HepG2 (cell line): ENCODE measurements around the gene SLCO3A1. TPM values are rescaled to one million over a fixed set of nuclear protein-coding genes. Genes with fewer than 3 reads are reported as not detected.

ENCODE experiments used
- ATAC-seq: fragments of 200-7000 bp; cut with Tn5 transposase; 3 replicates; pipeline ENCODE4 v1.9.1; 2020; ENCODE audit warnings: mild to moderate bottlenecking, moderate library complexity
- BruUV-seq: library from RNA; stranded (reverse); fragments of 400-500 nt; replicated peaks from 2 replicates; lab custom pipeline; 2021; lab: Mats Ljungman, UMichigan
- CTCF ChIA-PET: fragments of 300-600 bp; formaldehyde crosslinking; extraction: SDS; loops from one replicate; lab custom pipeline; 2021; ENCODE audit warnings: low total read pairs, inconsistent platforms, low intra/inter-chr PET ratio; lab: Yijun Ruan, JAX
- POLR2A ChIA-PET: fragments of 350-600 bp; sonication (Branson Sonifier 250); formaldehyde crosslinking; loops from one replicate; lab custom pipeline; 2020; ENCODE audit warnings: antibody characterized with exemption, inconsistent platforms; lab: Yijun Ruan, JAX
- DNase-seq: peaks from one replicate; pipeline ENCODE4 v3.0.0-alpha.2; 2015; ENCODE audit warnings: low spot score
- FAIRE-seq: peaks from 3 replicates; lab custom pipeline; 2011; peaks lifted over from hg19 to GRCh38; lab: Jason Lieb, UNC
- H2AFZ ChIP-seq: one replicate; pipeline ENCODE4 v1.6.1; 2011; ENCODE audit warnings: low read length, inconsistent platforms
- H3K27ac ChIP-seq: fragments of 300-600 bp; 3 replicates; pipeline ENCODE4 v1.8.0; 2011; ENCODE audit warnings: mixed run types, mild to moderate bottlenecking, mixed read lengths, low read length, inconsistent platforms; ENCODE audit not compliant: insufficient read depth; ENCODE audit errors: extremely low read length
- H3K27me3 ChIP-seq, 2 experiments: fragments of 200-600 bp in 1 of 2; 2 replicates in 1 of 2; 3 replicates in 1 of 2; pipeline versions ENCODE4 v1.6.0 to v1.8.0; 2011; ENCODE audit warnings: low read length in 2 of 2, mild to moderate bottlenecking in 2 of 2, moderate library complexity in 2 of 2, inconsistent platforms in 1 of 2; ENCODE audit not compliant: insufficient read depth in 2 of 2, control insufficient read depth in 1 of 2
- H3K36me3 ChIP-seq, 2 experiments: fragments of 200-600 bp in 1 of 2; replicated peaks in 1 of 2; 2 replicates in 1 of 2; 3 replicates in 1 of 2; pipeline versions ENCODE4 v1.5.1 to v1.8.0; 2011; ENCODE audit warnings: low read length in 2 of 2, inconsistent platforms in 1 of 2; ENCODE audit not compliant: insufficient read depth in 2 of 2, control insufficient read depth in 1 of 2
- H3K4me1 ChIP-seq: 2 replicates; pipeline ENCODE4 v1.5.1; 2012; ENCODE audit warnings: low read length, inconsistent platforms; ENCODE audit not compliant: insufficient read depth
- H3K4me2 ChIP-seq: 2 replicates; pipeline ENCODE4 v1.6.0; 2011; ENCODE audit warnings: low read depth, low read length, inconsistent platforms
- H3K4me3 ChIP-seq, 3 experiments: fragments of 200-600 bp in 1 of 3; sonication (generic), shearing (Covaris generic) in 1 of 3; replicated peaks in 1 of 3; 2 replicates each; pipeline ENCODE4 v1.5.1; 2011 to 2016; ENCODE audit warnings: low read length in 3 of 3, inconsistent platforms in 2 of 3, low read depth in 2 of 3, mild to moderate bottlenecking in 2 of 3, control low read depth in 1 of 3, mixed read lengths in 1 of 3; ENCODE audit not compliant: insufficient read depth in 1 of 3
- H3K79me2 ChIP-seq: one replicate; pipeline ENCODE4 v1.6.1; 2011; ENCODE audit warnings: low read length, inconsistent platforms; ENCODE audit not compliant: insufficient read depth
- H3K9ac ChIP-seq: 2 replicates; pipeline ENCODE4 v1.6.0; 2011; ENCODE audit warnings: mild to moderate bottlenecking, low read depth, low read length, inconsistent platforms; ENCODE audit not compliant: insufficient read depth
- H3K9me3 ChIP-seq: 2 replicates; pipeline ENCODE4 v1.5.1; 2012; ENCODE audit warnings: mild to moderate bottlenecking, low read length
- H4K20me1 ChIP-seq: 2 replicates; pipeline ENCODE4 v1.6.0; 2011; ENCODE audit warnings: inconsistent platforms, mild to moderate bottlenecking, low read length, moderate library complexity; ENCODE audit not compliant: insufficient read depth
- ARNTL ChIP-seq: sonication (generic); formaldehyde crosslinking; IDR thresholded peaks from 2 replicates; pipeline ENCODE4 v1.4.0; 2020; ENCODE audit warnings: mild to moderate bottlenecking, missing genetic modification reagents
- FOXM1 ChIP-seq: sonication (generic); formaldehyde crosslinking; IDR thresholded peaks from 2 replicates; pipeline ENCODE4 v1.5.0; 2020; ENCODE audit warnings: missing genetic modification reagents
- HES4 ChIP-seq: sonication (generic); formaldehyde crosslinking; IDR thresholded peaks from 2 replicates; pipeline ENCODE4 v1.9.0; 2021; ENCODE audit warnings: mild to moderate bottlenecking, missing genetic modification reagents, borderline replicate concordance
- HNRNPK ChIP-seq: fragments of 200-400 bp; formaldehyde crosslinking; IDR thresholded peaks from 2 replicates; pipeline ENCODE4 v1.6.1; 2018; ENCODE audit warnings: low read length, low read depth, moderate library complexity, mild to moderate bottlenecking; ENCODE audit not compliant: poor library complexity, severe bottlenecking
- IKZF4 ChIP-seq: sonication (generic); formaldehyde crosslinking; IDR thresholded peaks from 2 replicates; pipeline ENCODE4 v1.5.1; 2020; ENCODE audit warnings: borderline replicate concordance, mild to moderate bottlenecking, low read depth, missing genetic modification reagents; ENCODE audit errors: not compliant biosample characterization
- NFRKB ChIP-seq: fragments of 450-650 bp; IDR thresholded peaks from 2 replicates; pipeline ENCODE4 v1.6.1; 2017
- PBX2 ChIP-seq: IDR thresholded peaks from 2 replicates; pipeline ENCODE4 v1.6.1; 2016; ENCODE audit warnings: control low read depth
- RARA ChIP-seq: IDR thresholded peaks from 2 replicates; pipeline ENCODE4 v1.6.1; 2016; ENCODE audit warnings: missing genetic modification reagents, missing compliant biosample characterization
- ZNF143 ChIP-seq: sonication (generic); formaldehyde crosslinking; IDR thresholded peaks from 2 replicates; pipeline ENCODE4 v1.4.0; 2020; ENCODE audit warnings: missing genetic modification reagents
- ZNF703 ChIP-seq: sonication (generic); formaldehyde crosslinking; IDR thresholded peaks from 2 replicates; pipeline ENCODE4 v1.5.1; 2020; ENCODE audit warnings: missing genetic modification reagents, mild to moderate bottlenecking, moderate library complexity, borderline replicate concordance
- WGBS: methylation state at CpG from one replicate; pipeline ENCODE4 v1.1.6; 2017; ENCODE audit warnings: low lambda C conversion rate; 5-methylcytosine and 5-hydroxymethylcytosine counted together
- in situ Hi-C: cut with HindIII; loops from 2 replicates; pipeline ENCODE4 v1.10.0; 2017; ENCODE audit warnings: low pct_unique_long_range_greater_than_20kb; ENCODE audit not compliant: extremely low pct_ligation_motif_present
- intact Hi-C: fragments of 100-400 bp; cut with micrococcal nuclease; formaldehyde crosslinking; loops from one replicate; pipeline ENCODE4 v1.10.0; 2022; ENCODE audit not compliant: unreplicated experiment
- polyA plus RNA-seq, 8 experiments: library from polyadenylated mRNA; depleted of rRNA in 3 of 8; stranded (reverse) in 7 of 8; unstranded in 1 of 8; fragments of >200 nt; fragmentation: Illumina TruSeq in 4 of 8; extraction: Trizol in 4 of 8; gene quantifications; 2 replicates each; pipeline versions ENCODE4 v1.2.1 to v1.2.3, GENCODE V29; 2011 to 2016; ENCODE audit warnings: low read depth in 4 of 8, missing spikeins in 1 of 8, mixed read lengths in 1 of 8; ENCODE audit not compliant: insufficient read depth in 1 of 8
- total RNA-seq, 5 experiments: library from RNA; depleted of rRNA; stranded (reverse); fragments of >200 nt; fragmentation: Illumina TruSeq; extraction: Trizol; gene quantifications; 2 replicates each; pipeline ENCODE4 v1.2.3, GENCODE V29; 2016; ENCODE audit warnings: low read depth in 1 of 5
- TF ChIP-seq, protein P1 (sequence below): IDR thresholded peaks from 2 replicates; pipeline ENCODE4 v1.6.1; 2016
- TF ChIP-seq, protein P2 (sequence below): sonication (generic); formaldehyde crosslinking; IDR thresholded peaks from 2 replicates; pipeline ENCODE4 v1.8.1; 2023; ENCODE audit warnings: mild to moderate bottlenecking, missing genetic modification reagents

Gene SLCO3A1
- total and polyA plus RNA-seq, 2 of the 13 experiments (the other 11 are each of a cell fraction or from before 2014, with no cell fraction given): 0.02 TPM; not detected in 1

- no peak for TF ChIP-seq PBX2
- TF ChIP-seq ARNTL: no peak
- no peak for TF ChIP-seq HNRNPK
- no peak for TF ChIP-seq RARA (CRISPR knock-in tag)
- TF ChIP-seq HES4 (CRISPR knock-in tag): no peak
- TF ChIP-seq NFRKB: no peak
- no peak for TF ChIP-seq ZNF703 (CRISPR knock-in tag)
Observed at GRCh38 chr15:92109191-92109873, 255.8 kb downstream of the SLCO3A1 start (continued).

- WGBS: 0% methylated on average over 3 of the region's 3 CpGs
- Histone ChIP-seq H2AFZ (no peak overlapping the region), H3K4me3 (no peak overlapping the region), H3K79me2 (no peaks in the 10 kb centered on the region), H4K20me1 (0 out of 2 replicates have a peak, but pooled peaks cover 3% of the 10 kb centered on the region), H3K4me1 (no peaks in the 10 kb centered on the region), H3K4me2 (no peak overlapping the region), H3K9me3 (no peaks in the 10 kb centered on the region), H3K27ac (no peak overlapping the region), H3K9ac (no peak overlapping the region), H3K27me3 (peaks cover 3 to 27% of the 10 kb centered on the region in 2 experiments; a peak in 3 of 5 replicates), H3K36me3 (no peaks in the 10 kb centered on the region)
- CTCF ChIA-PET: no interaction called here
- in situ Hi-C loops (no loop called here), intact Hi-C loops (no loop called here)
- FAIRE-seq (no peak), DNase-seq (no peak), ATAC-seq (no peak)
- POLR2A ChIA-PET: no interaction called here
- TF ChIP-seq, protein P1, sequence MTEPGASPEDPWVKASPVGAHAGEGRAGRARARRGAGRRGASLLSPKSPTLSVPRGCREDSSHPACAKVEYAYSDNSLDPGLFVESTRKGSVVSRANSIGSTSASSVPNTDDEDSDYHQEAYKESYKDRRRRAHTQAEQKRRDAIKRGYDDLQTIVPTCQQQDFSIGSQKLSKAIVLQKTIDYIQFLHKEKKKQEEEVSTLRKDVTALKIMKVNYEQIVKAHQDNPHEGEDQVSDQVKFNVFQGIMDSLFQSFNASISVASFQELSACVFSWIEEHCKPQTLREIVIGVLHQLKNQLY (CRISPR knock-in tag): no peak
- TF ChIP-seq IKZF4 (CRISPR knock-in tag) (no peak), ZNF143 (CRISPR knock-in tag) (no peak), FOXM1 (CRISPR knock-in tag) (no peak)
- TF ChIP-seq, protein P2, sequence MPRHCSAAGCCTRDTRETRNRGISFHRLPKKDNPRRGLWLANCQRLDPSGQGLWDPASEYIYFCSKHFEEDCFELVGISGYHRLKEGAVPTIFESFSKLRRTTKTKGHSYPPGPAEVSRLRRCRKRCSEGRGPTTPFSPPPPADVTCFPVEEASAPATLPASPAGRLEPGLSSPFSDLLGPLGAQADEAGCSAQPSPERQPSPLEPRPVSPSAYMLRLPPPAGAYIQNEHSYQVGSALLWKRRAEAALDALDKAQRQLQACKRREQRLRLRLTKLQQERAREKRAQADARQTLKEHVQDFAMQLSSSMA (CRISPR knock-in tag): no peak
- BruUV-seq: no TSS peak
Observed at GRCh38 chr15:92111291-92111690, 257.8 kb downstream of the SLCO3A1 start.
